Adrenal gland (tissue), 5 donors: ENCODE measurements around the gene TPSB2.
"Not testable (repeated sequence)": the region's sequence is repeated elsewhere in the genome, so short reads cannot be mapped to it uniquely, and the experiment has no call there.

Source experiments
- POLR2A ChIP-seq, 2 donors: fragments of 450-650 bp; IDR thresholded peaks; one replicate each; pipeline ENCODE4 v1.6.1; 2017; ENCODE audit warnings: antibody characterized with exemption in 2 of 2, mild to moderate bottlenecking in 2 of 2, moderate library complexity in 1 of 2
- TF ChIP-seq, protein P1 (sequence below), 6 experiments: fragments of 450-650 bp in 4 of 6; fragments of 200-600 bp in 2 of 6; sonication (generic) in 1 of 6; IDR thresholded peaks; 1 replicate in 5 of 6; 2 replicates in 1 of 6; pipeline versions ENCODE4 v1.5.1 to v1.8.0; 2016 to 2021; ENCODE audit warnings: antibody characterized with exemption in 6 of 6, mild to moderate bottlenecking in 2 of 6, moderate library complexity in 1 of 6
- donor health status: DM: no; HTN: no; CAD: no.

DNA sequence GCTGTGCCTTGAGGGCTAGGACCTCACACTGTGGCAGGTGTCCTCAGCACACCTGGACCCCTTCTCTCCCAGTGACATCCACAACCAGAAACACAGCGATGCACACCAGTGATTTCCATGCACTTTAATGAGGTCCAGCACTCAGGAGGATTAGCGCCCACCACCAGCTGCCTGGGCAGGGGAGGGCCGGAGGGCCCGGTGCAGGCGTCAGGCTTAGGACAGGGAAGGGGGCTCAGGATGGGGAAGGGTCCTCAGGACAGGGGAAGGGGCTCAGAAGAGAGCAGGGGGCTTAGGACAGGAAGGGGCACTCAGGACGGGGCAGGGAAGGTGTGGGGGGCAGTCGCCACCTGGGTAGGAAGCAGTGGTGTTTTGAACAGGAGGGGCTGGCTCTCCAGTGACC, 1.8 kb downstream of the TPSB2 start:
- TF ChIP-seq, protein P1, sequence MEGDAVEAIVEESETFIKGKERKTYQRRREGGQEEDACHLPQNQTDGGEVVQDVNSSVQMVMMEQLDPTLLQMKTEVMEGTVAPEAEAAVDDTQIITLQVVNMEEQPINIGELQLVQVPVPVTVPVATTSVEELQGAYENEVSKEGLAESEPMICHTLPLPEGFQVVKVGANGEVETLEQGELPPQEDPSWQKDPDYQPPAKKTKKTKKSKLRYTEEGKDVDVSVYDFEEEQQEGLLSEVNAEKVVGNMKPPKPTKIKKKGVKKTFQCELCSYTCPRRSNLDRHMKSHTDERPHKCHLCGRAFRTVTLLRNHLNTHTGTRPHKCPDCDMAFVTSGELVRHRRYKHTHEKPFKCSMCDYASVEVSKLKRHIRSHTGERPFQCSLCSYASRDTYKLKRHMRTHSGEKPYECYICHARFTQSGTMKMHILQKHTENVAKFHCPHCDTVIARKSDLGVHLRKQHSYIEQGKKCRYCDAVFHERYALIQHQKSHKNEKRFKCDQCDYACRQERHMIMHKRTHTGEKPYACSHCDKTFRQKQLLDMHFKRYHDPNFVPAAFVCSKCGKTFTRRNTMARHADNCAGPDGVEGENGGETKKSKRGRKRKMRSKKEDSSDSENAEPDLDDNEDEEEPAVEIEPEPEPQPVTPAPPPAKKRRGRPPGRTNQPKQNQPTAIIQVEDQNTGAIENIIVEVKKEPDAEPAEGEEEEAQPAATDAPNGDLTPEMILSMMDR (IDR thresholded peaks at IDR 0.05): not testable (repeated sequence)
- not testable (repeated sequence) for TF ChIP-seq POLR2A (IDR thresholded peaks at IDR 0.05)
